ENCODE data around the gene ZNF429. TPM values are rescaled to one million over a fixed set of nuclear protein-coding genes. Genes with fewer than 3 reads are reported as not detected.

Gene ZNF429
- total and polyA plus RNA-seq, 2 of the 4 experiments (the other 2 are of a cell fraction), result 4.3 to 6.4 TPM

GRCh38 chr19:21487969-21488368 is 17.4 kb upstream of the ZNF429 start:
- Histone ChIP-seq H3K4me1 (ENCODE audit: control insufficient read depth, insufficient read depth, low read length) (no peaks in the 10 kb centered on the region), H3K27me3 (ENCODE audit: control insufficient read depth, insufficient read depth, low read length) (no peaks in the 10 kb centered on the region), H3K9ac (ENCODE audit: low read depth, low read length) (no peak overlapping the region), H3K4me3 (ENCODE audit: insufficient read depth, low read depth, low read length) (no peak overlapping the region), H2BK5ac (ENCODE audit: low read depth, low read length, poor library complexity, severe bottlenecking) (no peak overlapping the region), H2BK15ac (ENCODE audit: low read depth, low read length) (no peak overlapping the region), H3K14ac (replicated peaks; ENCODE audit: low read depth, low read length) (no peak overlapping the region), H3K18ac (ENCODE audit: low read depth, low read length) (no peak overlapping the region), H3K79me1 (ENCODE audit: low read depth in 1 of 2, low read length in 2 of 2) (no peaks in the 10 kb centered on the region), H3K9me1 (ENCODE audit: insufficient read depth, low read length) (no peaks in the 10 kb centered on the region), H3K56ac (ENCODE audit: extremely low read depth, insufficient read depth, low read length) (no peak overlapping the region), H3K4ac (ENCODE audit: low read depth, low read length) (no peak overlapping the region), H4K5ac (ENCODE audit: low read depth, low read length) (no peak overlapping the region), H3K27ac (ENCODE audit: insufficient read depth, low read length) (no peak overlapping the region), H2BK120ac (ENCODE audit: low read depth, low read length) (no peak overlapping the region), H3K9me3 (ENCODE audit: control insufficient read depth, insufficient read depth, low read length) (peaks cover 18% of the 10 kb centered on the region), H2AK9ac (replicated peaks; ENCODE audit: low read depth, low read length, poor library complexity) (no peak overlapping the region), H2AFZ (replicated peaks; ENCODE audit: low read length, poor library complexity) (no peak overlapping the region), H2AK5ac (ENCODE audit: low read depth, low read length) (no peak overlapping the region), H3K4me2 (ENCODE audit: low read depth, low read length) (no peak overlapping the region), H3K23ac (ENCODE audit: low read depth, low read length) (no peak overlapping the region), H4K8ac (ENCODE audit: low read depth in 2 of 2, low read length in 2 of 2) (no peak overlapping the region), H4K91ac (ENCODE audit: insufficient read depth, low read depth, low read length) (no peak overlapping the region), H4K20me1 (ENCODE audit: insufficient read depth, low read length) (no peaks in the 10 kb centered on the region), H3K36me3 (ENCODE audit: control insufficient read depth, insufficient read depth, low read length) (no peaks in the 10 kb centered on the region), H2BK20ac (ENCODE audit: low read depth, low read length) (no peak overlapping the region)
- DNase-seq, result no peak
- no peak for ATAC-seq (ENCODE audit: low read depth)
- intact Hi-C loops (cut with micrococcal nuclease), result no loop called here
- no TSS peak for BruUV-seq (replicated peaks)
- dilution Hi-C loops (cut with HindIII; ENCODE audit: low sequenced_read_pairs, unreplicated experiment), result no loop called here
- CTCF ChIA-PET, result no interaction called here
- POLR2A ChIA-PET (ENCODE audit: unreplicated experiment), result no interaction called here
- TF ChIP-seq RFX5 (IDR thresholded peaks at IDR 0.05; ENCODE audit: low read depth, low read length) (no peak), CTCF (conservative IDR thresholded peaks at IDR 0.05; ENCODE audit: low read depth, low read length) (no peak), RCOR1 (IDR thresholded peaks at IDR 0.05; ENCODE audit: insufficient replicate concordance, low read length) (no peak), CHD1 (IDR thresholded peaks at IDR 0.05; ENCODE audit: low read depth, low read length) (no peak), MXI1 (IDR thresholded peaks at IDR 0.05; ENCODE audit: borderline replicate concordance, low read depth, low read length) (no peak), SMC3 (IDR thresholded peaks at IDR 0.05; ENCODE audit: low read depth, low read length) (no peak)
- no CpG with 5 or more reads among the region's 1 CpG for WGBS, 2 experiments (ENCODE audit: extremely low coverage in 2 of 2, insufficient read length in 1 of 2)
- in situ Hi-C loops (cut with MboI; ENCODE audit: low sequenced_read_pairs), result no loop called here
